GM19351 (cell line): Measurements from ENCODE around the gene CDC34.
A peak's percentile ranks its signal among the peaks of the same experiment; 100 is the strongest.

Source experiments
- ATAC-seq: cut with Tn5 transposase; IDR thresholded peaks from one replicate; pipeline ENCODE4 v1.9.1; 2021; ENCODE audit warnings: mild to moderate bottlenecking, moderate library complexity; ENCODE audit not compliant: unreplicated experiment

Gene CDC34

DNA sequence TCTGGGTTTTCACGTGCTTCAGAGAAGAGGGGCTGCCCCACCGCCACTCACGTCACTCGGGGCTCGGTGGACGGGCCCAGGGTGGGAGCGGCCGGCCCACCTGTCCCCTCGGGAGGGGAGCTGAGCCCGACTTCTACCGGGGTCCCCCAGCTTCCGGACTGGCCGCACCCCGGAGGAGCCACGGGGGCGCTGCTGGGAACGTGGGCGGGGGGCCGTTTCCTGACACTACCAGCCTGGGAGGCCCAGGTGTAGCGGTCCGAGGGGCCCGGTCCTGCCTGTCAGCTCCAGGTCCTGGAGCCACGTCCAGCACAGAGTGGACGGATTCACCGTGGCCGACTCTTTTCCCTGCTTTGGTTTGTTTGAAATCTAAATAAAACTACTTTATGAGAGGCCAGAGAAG is 10.1 kb downstream of the CDC34 start:
- ATAC-seq, result no peak

DNA sequence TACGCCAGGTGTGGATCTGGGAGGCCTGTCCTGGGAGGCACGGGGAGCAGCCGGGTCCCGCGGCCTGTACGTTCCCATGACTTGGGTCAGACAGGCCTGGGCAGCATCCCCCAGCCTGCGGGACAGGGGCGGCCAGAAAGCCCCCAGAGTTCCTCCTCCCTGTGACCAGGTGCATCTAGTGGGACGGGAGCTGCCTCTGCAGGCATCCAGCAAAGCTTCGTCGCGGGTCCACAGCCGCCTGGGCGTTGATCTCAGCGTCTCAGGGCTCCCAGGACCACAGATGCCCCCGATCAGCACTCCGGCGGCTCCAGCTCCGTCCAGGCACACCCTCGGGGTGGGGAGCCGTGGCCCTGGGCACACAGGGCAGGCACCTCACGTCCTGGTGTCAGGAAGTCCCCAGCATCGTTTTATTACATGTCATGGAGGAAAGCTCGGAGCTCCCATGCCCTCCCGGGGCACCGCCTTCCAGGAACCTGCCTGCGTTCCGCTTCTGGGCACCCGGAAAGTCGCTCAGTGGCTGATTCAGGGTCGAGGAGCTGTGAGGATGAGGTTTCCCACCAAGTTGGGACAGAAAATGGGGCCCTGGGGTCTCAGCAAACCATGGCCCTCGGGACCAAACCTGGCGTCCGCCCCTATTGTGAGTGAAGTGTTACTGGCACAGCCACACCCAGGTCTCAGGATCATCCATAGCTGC is 10.8 kb downstream of the CDC34 start:
- no peak for ATAC-seq

DNA sequence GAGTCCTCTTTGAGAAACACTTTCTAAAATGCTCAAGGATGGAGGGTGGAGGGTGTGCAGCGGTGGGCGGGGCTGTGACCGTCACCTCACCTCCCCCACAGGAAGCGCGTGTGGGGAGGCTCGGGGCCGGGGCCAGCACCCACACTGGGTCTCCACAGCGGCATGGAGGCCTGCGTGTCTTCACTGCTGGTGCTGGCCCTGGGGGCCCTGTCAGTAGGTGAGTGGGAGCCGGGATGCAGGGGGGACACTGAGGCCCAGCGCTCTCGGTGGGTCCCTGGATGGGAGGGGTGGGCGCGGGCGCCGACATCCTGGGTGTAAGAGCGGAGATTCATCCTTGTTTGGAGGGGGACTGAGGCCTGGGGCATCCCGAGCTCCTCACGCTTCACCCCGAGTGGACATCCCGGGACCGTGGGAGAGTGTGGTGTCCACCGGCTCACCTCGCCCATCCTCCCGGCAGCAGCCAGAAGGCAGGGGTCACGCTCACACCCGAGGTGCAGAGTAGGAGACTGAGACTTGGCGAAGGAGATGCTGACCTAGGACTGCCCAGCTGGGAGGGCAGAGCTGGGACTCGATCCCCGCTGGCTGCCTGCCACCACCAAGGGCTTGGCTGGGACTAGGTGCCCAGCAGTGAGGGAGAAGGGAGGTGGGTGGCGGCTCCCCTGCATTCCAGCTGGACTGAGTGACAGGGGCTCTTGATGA is 12.5 kb downstream of the CDC34 start, which contains the start of gene GZMM:
GZMM (plus strand) TSS at position 144 of the 699 bp plus-strand sequence; CDS start at position 163, 19 bp downstream.
- no peak for ATAC-seq

DNA sequence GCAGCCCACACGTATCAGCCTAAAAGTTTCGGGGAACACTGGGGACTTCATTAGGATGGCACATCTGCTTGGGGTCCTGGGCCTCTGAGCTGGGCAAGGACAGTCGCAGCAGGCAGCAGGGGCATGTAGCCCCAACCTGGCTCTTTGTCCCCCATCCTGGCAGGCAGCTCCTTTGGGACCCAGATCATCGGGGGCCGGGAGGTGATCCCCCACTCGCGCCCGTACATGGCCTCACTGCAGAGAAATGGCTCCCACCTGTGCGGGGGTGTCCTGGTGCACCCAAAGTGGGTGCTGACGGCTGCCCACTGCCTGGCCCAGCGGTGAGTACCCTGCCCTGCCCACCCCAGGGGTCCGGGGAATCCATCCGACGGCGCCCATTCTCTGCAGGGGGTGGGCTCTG is 15.6 kb downstream of the CDC34 start:
- ATAC-seq, result no peak

DNA sequence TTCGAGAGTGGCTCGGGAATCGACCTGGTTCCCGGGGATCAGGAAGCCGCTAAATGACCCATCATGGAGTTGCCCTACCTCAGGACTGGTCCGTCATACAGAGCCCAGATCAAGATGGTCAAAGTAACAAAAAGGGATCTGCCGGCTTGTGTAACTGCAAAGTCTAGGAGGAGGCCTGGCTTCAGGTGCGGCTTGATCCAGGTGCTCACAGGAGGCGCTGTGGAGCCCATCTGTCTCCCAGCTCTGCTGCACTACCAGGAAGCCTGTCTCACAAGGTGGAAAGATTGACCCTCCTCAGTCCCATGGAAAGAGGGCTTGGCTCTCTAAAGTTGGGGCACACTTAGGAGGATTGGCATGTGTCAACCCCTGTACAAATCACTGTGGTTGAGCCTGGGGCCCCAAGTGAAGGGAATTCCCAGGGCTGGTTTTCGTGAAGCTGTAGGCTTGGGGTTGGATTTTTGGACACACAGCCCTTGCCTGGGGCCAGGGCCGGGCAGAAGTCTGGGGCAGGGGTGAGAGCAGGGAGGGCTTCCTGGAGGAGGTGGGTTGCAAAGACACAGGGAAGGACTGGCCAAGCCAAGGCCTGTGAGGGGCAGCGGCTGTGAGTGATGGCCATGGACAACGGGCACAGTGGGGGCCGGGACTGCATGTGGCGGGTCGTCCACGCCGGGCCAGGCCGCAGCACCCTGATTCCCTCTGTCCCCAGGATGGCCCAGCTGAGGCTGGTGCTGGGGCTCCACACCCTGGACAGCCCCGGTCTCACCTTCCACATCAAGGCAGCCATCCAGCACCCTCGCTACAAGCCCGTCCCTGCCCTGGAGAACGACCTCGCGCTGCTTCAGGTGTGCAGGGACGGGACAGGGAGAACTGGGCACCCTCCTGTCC is 16.5 kb downstream of the CDC34 start:
- no peak for ATAC-seq

DNA sequence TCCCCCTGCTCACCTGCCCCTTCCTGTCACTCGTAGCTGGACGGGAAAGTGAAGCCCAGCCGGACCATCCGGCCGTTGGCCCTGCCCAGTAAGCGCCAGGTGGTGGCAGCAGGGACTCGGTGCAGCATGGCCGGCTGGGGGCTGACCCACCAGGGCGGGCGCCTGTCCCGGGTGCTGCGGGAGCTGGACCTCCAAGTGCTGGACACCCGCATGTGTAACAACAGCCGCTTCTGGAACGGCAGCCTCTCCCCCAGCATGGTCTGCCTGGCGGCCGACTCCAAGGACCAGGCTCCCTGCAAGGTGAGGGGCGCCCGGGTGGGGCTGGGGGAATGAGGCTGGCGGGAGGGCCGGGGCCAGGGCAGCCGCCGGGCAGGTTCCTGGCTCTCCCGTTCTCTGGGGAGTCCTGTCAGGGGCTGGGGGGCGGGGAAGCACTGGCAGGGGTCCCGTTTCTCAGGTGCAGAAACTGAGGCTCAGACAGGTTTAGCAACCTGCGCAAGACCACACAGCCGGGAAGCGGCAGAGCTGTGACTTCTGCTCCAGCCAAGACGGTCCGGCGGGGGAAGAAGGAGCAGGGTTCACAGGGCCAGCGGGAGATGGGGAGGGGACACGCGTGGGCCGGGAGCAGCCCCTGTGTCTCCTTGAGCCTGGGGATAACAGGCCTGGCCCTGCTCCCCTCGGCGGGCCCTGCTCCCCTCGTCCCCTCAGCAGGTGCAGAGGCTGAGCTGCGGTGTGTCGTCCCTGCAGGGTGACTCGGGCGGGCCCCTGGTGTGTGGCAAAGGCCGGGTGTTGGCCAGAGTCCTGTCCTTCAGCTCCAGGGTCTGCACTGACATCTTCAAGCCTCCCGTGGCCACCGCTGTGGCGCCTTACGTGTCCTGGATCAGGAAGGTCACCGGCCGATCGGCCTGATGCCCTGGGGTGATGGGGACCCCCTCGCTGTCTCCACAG is 17.6 kb downstream of the CDC34 start:
- no peak for ATAC-seq

DNA sequence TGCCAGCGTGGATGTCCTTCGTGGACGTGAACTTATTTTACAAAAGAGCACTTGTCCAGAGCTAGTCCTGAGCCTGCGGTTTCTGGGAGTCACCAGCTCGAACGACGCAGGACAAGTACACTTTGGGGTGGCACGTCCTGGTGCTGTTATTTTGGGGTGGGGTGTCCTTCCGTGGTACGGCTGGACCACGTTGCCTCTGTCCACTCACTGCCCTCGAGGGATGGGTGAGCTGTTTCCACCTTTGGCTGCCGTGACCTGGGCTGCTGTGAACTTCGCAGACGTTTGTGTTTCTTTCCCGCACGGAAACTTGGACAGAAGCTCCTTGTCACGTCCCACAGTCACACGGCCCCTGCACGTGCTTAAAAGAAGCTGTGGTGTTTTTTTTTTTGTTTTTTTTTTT is 23.3 kb downstream of the CDC34 start:
- no peak for ATAC-seq

- no peak for ATAC-seq
Measured at GRCh38 chr19:555474-555808, 23.9 kb downstream of the CDC34 start.

- ATAC-seq, result no peak
Measured at GRCh38 chr19:556611-557382, 25.2 kb downstream of the CDC34 start.

DNA sequence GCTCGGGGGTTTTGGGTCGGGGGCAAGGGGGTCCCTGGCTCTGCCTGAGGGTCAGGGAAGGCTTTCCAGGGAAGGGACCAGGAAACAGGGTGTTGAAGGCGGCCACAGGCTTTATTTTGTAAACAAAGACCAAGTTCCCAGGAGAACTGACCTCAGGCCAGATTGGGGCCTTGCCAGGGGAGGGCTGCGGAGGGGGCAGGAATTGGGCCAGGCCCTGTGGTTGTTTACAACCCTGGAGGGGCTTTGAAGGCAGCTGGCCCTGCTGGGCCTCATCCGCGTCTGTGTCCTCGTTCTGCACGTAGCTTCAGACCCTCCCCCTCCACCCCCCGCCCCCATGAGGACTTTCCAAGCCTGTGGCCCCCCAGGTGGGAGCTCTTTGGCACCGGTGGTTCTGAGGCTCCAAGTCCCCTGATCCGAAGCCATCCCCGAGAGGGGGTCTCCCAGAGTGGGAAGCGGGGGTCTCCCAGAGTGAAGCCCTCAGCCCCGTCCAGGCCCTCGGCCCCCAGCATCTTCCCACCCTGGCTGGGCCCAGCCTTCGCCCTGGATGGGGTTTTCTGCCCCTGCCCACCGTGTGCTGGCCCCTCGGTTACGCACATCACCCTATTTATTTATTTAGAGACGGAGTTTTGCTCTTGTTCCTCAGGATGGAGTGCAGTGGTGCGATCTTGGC is 27.3 kb downstream of the CDC34 start:
- no peak for ATAC-seq

DNA sequence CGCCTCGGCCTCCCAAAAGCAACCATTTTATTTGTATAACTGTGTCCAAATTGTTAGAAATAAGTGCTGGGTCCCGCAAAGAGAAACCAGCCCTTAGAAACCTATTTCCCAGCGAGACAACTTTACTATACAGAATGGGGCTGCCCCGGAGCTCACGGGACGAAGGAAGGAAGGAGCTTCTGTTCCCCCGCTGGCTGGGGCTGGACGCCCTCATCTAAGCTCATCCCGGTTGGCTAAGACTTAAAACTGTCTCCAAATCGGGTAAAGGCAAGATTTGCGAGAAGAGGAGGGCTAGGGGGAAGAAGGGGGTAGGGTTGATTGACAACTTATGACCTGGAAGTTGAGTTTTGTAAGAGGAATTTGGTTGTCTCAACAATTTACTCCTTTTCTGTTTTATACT is 28.6 kb downstream of the CDC34 start:
- ATAC-seq, result no peak

- no peak for ATAC-seq
Measured at GRCh38 chr19:566403-566802, 34.8 kb downstream of the CDC34 start.

DNA sequence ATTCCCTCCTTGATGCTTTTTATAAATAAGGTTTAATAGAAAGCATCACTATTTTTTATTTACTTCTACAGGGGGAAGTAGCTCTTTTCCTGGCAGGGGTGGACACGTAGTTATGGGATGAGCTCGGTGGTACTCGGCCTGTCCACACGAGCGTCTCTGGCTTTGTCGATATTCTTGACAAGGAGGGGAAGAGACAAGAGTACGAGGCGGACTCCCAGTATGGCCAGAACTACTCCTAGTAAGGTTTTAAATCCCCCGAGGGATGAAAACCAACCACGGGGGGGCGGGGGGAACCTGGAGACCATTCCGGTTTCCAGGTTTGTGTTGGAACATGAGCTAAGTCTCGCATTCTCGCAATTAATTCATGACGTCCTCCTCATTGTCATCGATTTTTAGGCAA is 35.3 kb downstream of the CDC34 start:
- ATAC-seq, result no peak

DNA sequence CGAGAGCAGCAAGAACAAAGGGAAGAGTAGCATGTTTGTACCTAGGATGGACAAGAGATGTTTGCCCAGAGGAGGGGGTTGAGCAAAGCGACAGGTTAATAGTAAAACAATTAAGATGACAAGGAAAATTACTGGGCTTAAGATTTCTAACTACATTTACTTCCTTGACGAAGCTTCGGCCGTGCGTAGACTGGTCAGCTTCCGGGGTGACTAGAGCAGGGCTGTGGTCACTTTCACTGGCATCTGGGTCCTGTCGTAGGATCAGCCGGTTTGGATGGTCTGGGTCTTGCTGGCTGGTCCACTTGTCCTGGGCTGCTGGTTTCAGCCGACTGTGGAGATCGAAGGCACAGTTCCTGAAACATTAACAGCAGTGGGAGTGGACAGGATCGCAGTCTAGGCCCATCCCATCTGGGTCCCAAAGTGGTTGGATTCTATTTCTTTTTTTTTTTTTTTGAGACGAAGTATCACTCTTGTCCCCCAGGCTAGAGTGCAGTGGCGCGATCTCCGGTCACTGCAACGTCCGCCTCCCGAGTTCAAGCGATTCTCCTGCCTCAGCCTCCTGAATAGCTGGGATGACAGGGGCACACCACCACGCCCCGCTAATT is 35.8 kb downstream of the CDC34 start:
- no peak for ATAC-seq

- no peak for ATAC-seq
Measured at GRCh38 chr19:570251-570686, 38.7 kb downstream of the CDC34 start.

DNA sequence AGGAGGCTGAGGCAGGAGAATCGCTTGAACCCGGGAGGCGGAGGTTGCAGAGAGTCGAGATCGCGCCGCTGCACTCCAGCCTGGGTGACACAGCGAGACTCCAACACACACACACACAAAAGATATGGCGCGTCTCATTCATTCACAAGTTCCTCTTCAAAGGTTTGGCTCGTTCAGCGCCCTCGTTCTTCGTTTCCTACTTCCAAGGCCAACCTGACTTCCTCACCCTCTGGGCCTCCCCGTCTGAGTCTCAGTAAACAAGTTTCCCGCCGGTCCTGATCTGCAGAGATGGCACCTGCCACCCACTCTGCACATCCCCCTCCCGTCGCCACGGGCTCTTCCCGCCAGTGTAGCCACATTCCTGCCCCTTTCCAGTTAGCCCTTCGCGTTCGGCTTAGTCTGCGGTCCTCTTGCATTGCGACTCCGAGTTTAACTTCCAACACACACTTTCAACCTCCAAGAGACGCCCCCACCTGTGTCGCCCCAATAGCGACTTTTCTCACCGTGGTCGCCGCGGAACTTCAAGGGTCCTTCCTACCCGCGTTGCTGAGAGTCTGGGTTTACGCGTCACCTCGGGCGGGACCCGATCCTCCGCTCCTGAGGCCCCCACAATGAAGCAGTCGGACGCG is 39.5 kb downstream of the CDC34 start:
- ATAC-seq, result no peak

DNA sequence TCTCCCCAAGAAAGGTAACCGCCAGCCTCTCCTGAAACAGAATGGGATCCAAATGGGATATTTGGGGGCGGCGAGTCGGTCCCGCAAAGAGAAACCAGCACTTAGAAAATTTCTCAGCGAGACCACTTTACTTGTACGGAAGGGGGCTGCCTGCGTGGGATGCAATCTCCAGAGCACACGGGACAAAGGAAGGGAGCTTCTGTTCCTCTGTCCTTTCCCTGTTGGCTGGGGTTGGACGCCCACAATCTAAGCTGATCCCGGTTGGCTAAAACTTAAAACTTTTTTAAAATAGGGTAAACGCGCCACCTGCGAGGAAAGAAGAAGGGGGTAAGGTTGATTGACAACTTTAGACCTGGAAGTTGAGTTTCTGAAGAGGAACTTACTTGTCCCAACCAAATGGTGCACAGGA is 40.0 kb downstream of the CDC34 start:
- no peak for ATAC-seq

DNA sequence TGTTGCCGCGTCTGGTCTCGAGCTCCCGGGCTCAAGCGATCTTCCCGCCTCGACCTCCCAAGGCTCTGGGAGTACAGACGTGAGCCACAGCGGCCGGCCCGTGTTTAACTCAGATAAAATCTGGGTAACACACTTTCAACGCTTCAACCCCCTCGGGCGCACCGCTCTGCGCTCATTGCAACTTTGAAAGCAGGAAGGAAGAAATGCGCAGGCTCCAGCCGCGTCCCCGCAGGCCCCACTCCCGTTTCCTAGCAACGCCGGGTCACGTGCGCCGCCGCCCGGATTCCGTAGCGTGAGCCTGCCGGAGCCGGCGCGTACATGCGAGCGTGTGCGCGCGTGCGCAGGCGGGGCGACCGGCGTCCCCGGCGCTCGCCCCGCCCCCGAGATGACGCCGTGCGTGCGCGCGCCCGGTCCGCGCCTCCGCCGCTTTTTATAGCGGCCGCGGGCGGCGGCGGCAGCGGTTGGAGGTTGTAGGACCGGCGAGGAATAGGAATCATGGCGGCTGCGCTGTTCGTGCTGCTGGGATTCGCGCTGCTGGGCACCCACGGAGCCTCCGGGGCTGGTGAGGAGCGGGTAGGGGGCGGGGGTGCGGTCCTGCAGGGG is 40.7 kb downstream of the CDC34 start, which contains the start of gene BSG:
BSG (plus strand) TSS at position 457 of the 603 bp plus-strand sequence; CDS start at position 496, 39 bp downstream.
- peak; percentile 56 for ATAC-seq
